Endothelial cell of coronary artery (primary cell): ENCODE results near the gene TRAPPC5. TPM values are rescaled to one million over a fixed set of nuclear protein-coding genes. Genes with fewer than 3 reads are reported as not detected.

Experiments
- total RNA-seq: library from RNA; depleted of rRNA; stranded (reverse); fragments of >200 nt; gene quantifications from 2 replicates; pipeline ENCODE4 v1.2.3, GENCODE V29; 2014

Gene TRAPPC5
- 148 and 207 TPM in 2 replicates for total RNA-seq

DNA sequence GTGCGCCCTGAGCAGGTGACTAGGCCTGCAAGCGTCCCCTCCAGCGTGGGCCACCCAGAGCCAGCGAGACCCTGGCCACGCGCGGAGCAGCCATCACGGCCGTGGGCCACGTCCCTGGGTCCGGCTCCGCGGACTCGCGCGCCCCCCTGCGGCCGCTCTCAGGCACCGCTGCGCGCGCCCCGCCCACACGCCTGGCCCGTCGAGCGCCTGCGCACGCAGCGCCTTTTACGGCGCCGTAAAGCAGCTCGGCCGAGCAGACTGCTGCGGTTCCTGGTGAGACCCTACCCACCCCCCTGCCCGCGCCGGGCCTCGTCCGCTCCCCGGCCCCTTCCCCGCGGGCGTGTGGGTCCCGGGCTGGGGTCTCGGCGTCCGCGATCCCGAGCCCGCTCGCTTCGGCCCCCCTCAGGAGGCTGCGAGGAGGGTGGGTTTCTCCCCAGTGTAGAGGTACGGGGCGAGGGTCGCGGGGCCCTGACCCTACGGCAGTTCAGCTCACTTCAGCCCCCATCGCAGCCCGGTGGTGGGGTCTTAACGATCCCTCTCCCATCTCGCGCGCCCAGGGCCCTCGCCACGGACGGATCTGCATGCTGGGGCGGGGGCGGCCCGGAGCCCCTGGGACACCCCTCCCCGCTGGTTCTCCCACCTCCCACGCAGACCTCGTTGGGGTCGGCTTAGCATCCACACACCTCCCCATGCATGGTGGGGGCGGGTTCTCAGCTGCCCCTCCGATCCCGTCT, at the start of gene TRAPPC5:
Gene TRAPPC5 (plus strand): TSS at position 228 of the 734 bp plus-strand sequence. CDS start 1,421 bp downstream, outside the sequence.

DNA sequence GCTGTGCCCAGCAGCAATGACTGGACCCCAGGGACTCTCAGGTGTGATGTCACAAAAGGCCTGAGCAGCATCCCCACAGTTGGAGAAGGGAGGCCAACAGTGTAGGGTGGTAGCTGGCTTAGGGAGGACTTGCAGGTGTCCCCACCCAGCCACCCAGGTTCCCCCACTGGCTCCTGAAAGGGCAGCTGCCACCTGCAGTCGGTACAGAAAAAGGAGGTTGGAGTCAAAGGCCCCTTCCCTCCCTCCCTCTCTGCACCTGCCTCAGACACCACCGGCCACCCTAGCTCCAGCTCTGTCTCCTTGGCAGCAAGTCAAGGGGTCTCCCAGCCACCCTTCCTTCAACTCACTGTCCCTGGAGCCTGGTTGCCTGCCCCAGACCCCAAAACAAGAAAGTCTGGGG, 46.9 kb upstream of the TRAPPC5 start, which contains the start of gene PCP2:
Gene PCP2 (minus strand): TSS at position 22 of the 400 bp plus-strand sequence. CDS start 262 bp downstream, outside the sequence.

DNA sequence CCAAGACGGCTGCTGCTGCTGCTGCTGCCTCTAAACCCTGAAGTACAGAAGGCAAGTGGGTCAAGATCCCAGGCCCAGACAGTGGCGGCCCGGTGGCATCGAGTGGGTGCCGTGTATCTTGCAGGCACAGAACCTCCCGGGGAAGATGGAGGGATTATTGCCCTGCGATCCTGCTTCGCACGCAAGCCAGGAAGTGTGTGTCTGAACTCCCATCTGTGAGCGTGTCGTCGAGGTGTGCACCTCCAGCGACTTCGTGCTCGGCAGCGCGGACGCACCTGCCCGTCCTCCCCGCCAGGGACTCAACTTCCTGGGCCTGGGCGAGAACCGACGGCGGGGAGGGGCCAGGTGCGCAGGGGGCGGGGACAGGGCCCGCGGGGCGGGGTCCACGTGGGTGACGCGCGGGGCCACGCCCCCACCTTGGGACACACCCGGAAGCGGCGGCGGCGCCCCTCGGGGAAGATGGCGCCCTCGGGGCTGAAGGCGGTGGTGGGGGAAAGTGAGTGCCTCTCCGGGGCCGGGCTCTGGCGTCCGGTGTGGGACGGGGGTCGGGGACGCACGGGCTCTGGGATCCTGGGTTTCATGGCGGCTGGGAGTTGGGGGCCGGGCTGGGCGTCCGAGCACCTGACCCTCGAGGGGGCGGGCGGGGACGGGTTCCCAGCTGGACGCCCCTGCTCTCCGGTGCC, 43.8 kb upstream of the TRAPPC5 start, which contains the start of gene STXBP2:
Gene STXBP2 (plus strand): TSS at position 420 of the 683 bp plus-strand sequence. CDS start 40 bp downstream, at position 460.

DNA sequence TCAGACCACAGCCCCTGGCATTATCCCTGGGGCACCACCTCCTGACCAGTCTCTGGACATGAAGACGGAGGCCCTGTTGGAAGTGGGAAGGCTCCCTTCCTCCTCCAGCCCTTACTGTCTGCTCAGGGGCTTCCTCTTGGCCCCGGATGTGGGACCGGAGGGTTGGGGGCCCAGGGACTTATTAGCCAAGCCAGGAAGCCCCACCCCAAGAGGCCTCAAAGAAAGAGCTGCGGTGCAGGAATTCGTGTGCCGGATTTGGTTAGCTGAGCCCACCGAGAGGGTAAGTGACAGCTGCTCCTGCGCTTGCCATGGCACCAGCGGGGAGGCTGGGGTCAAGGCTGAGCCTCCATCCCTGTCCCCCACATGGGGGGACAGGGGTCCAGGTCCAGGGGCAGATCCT, 11.8 kb upstream of the TRAPPC5 start, which contains the start of gene RETN:
Gene RETN (plus strand): TSS at position 208 of the 400 bp plus-strand sequence. CDS start 278 bp downstream, outside the sequence.

DNA sequence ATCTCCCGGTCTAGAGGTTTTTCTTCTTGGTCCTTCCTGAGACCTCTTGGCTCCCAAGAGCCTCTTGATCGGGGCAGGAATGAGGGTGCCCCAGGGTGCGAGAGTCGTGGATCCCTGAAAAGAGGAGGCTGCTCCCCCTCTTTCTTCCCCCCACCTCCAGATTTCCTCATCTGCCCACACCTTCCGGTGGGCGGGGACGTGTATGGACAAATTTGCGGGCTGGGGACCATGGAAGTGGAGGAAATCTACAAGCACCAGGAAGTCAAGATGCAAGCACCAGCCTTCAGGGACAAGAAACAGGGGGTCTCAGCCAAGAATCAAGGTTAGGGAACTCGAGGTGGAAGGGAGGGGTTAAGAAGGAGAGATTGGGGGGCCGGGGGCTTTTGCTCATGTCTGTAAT, 3.8 kb upstream of the TRAPPC5 start, which contains the start of gene MCEMP1:
Gene MCEMP1 (plus strand): TSS at position 237 of the 400 bp plus-strand sequence. CDS start 31 bp downstream, at position 268.

DNA sequence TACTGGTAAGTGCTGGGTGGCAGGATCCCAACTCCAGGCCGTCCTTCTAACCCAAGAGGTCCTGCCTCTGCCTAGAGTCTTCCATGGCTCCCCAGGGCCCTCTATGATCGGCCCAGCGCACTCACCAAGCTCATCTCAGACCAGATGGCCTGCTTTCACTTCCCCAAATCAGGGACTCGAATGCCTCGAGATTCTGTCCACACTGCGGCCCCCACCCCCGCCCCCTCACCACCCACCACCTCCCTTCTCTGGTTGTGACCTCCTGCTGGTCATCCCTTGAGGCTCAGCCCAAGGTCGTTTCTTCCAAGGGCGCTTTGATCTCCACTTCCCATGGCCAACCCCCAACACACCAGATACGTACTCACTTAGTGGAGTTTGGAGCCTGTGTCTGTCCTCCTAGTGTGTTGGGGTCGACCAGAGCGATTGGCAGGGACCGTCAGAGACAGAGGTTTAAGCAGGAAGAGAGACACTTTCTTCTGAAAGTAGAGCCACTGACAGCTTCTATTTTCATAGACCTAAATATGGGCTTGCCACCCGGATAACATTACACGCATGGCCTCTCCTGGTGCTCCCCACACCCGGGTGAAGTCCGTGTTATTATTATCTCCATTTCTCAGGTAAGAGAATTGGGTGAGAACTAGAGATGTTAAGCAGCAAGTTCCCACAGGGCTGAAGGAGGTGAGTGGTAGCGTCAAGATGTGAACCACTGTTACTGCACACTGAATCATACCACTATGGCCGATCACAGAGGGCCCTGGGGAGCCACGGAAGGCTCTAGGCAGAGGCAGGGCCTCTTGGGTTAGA, 21.2 kb downstream of the TRAPPC5 start, which contains the start of gene FCER2:
Gene FCER2 (minus strand): TSS at position 478 of the 804 bp plus-strand sequence. CDS start 2,371 bp downstream, outside the sequence.

GRCh38 chr19:7732045-7732444, 51.4 kb downstream of the TRAPPC5 start, which contains the start of gene CLEC4G:
TSS of gene CLEC4G (minus strand) at chr19:7732110. CDS start at chr19:7732102, 8 bp downstream.

Other genes starting within 250 kb of the TRAPPC5 start
- 0.85 and 1.4 TPM in 2 replicates for gene PEX11G, start 191.8 kb upstream of the TRAPPC5 start, total RNA-seq
- 10.2 and 14.2 TPM in 2 replicates for gene ZNF358, start 164.7 kb upstream of the TRAPPC5 start, total RNA-seq
- gene MCOLN1, start 158.2 kb upstream of the TRAPPC5 start, total RNA-seq = 4.5 and 5.2 TPM in 2 replicates
- 75.9 and 100 TPM in 2 replicates for gene PNPLA6, start 145.1 kb upstream of the TRAPPC5 start, total RNA-seq
- gene CAMSAP3, start 85.0 kb upstream of the TRAPPC5 start, total RNA-seq = under 0.01 and 0.09 TPM in 2 replicates
- gene XAB2, start 51.3 kb upstream of the TRAPPC5 start, total RNA-seq = 22.9 and 31.9 TPM in 2 replicates
- gene PET100, start 51.0 kb upstream of the TRAPPC5 start, total RNA-seq = 35.1 and 62.3 TPM in 2 replicates
- not detected in 2 replicates for gene PCP2, start 47.1 kb upstream of the TRAPPC5 start, total RNA-seq
- 28.8 and 45.7 TPM in 2 replicates for gene STXBP2, start 43.7 kb upstream of the TRAPPC5 start, total RNA-seq
- not detected in 2 replicates for gene RETN, start 11.8 kb upstream of the TRAPPC5 start, total RNA-seq
- gene MCEMP1, start 3.7 kb upstream of the TRAPPC5 start, total RNA-seq = not detected in 2 replicates
- gene FCER2, start 21.3 kb downstream of the TRAPPC5 start, total RNA-seq = not detected in 2 replicates
- not detected in 2 replicates for gene CLEC4G, start 51.3 kb downstream of the TRAPPC5 start, total RNA-seq
- not detected in 2 replicates for gene CD209, start 66.7 kb downstream of the TRAPPC5 start, total RNA-seq
- 0.38 and 0.72 TPM in 2 replicates for gene CLEC4M, start 82.4 kb downstream of the TRAPPC5 start, total RNA-seq
- 9.6 and 16.7 TPM in 2 replicates for gene EVI5L, start 149.4 kb downstream of the TRAPPC5 start, total RNA-seq
- not detected in 2 replicates for gene PRR36, start 193.6 kb downstream of the TRAPPC5 start, total RNA-seq
- 1.6 and 2.2 TPM in 2 replicates for gene LRRC8E, start 207.7 kb downstream of the TRAPPC5 start, total RNA-seq
- gene MAP2K7, start 223.0 kb downstream of the TRAPPC5 start, total RNA-seq = 9.4 and 11.1 TPM in 2 replicates
- gene TGFBR3L, start 234.0 kb downstream of the TRAPPC5 start, total RNA-seq = 0.54 and 1.1 TPM in 2 replicates
- 12.4 and 13.9 TPM in 2 replicates for gene SNAPC2, start 239.5 kb downstream of the TRAPPC5 start, total RNA-seq
- 3.3 and 5.0 TPM in 2 replicates for gene CTXN1, start 245.3 kb downstream of the TRAPPC5 start, total RNA-seq